ENCODE data around the gene IFNAR1.
"Not testable (repeated sequence)": the region's sequence is repeated elsewhere in the genome, so short reads cannot be mapped to it uniquely, and the experiment has no call there.

The IFNAR1 gene

GRCh38 chr21:33308586-33309490, 15.9 kb upstream of the IFNAR1 start:
- DNase-seq, result peak; percentile 80

- DNase-seq, result no peak
Measured at GRCh38 chr21:33309778-33310177, 15.0 kb upstream of the IFNAR1 start.

- no peak for DNase-seq
Measured at GRCh38 chr21:33312121-33312520, 12.6 kb upstream of the IFNAR1 start.

GRCh38 chr21:33313183-33313582, 11.6 kb upstream of the IFNAR1 start:
- DNase-seq, result no peak

- no peak for DNase-seq
Measured at GRCh38 chr21:33313611-33314010, 11.2 kb upstream of the IFNAR1 start.

- no peak for DNase-seq
Measured at GRCh38 chr21:33314111-33314510, 10.7 kb upstream of the IFNAR1 start.

- no peak for DNase-seq
Measured at GRCh38 chr21:33315946-33316710, 8.6 kb upstream of the IFNAR1 start.

GRCh38 chr21:33317145-33317544, 7.6 kb upstream of the IFNAR1 start:
- no peak for DNase-seq

GRCh38 chr21:33317786-33318486, 6.8 kb upstream of the IFNAR1 start:
- no peak for DNase-seq

- not testable (repeated sequence) for DNase-seq
Measured at GRCh38 chr21:33321005-33321404, 3.8 kb upstream of the IFNAR1 start.

GRCh38 chr21:33323610-33324009, 1.2 kb upstream of the IFNAR1 start:
- DNase-seq, result not testable (repeated sequence)

GRCh38 chr21:33325222-33326067, 675 bp downstream of the IFNAR1 start:
- peak; percentile 90 for DNase-seq

- DNase-seq, result no peak
Measured at GRCh38 chr21:33327326-33327725, 2.6 kb downstream of the IFNAR1 start.

- DNase-seq, result no peak
Measured at GRCh38 chr21:33327792-33328433, 3.1 kb downstream of the IFNAR1 start.

- no peak for DNase-seq
Measured at GRCh38 chr21:33330726-33331125, 6.0 kb downstream of the IFNAR1 start.

GRCh38 chr21:33332143-33332542, 7.4 kb downstream of the IFNAR1 start:
- DNase-seq, result no peak

GRCh38 chr21:33334191-33334590, 9.4 kb downstream of the IFNAR1 start:
- no peak for DNase-seq

- no peak for DNase-seq
Measured at GRCh38 chr21:33334824-33335223, 10.1 kb downstream of the IFNAR1 start.

GRCh38 chr21:33339135-33339534, 14.4 kb downstream of the IFNAR1 start:
- DNase-seq, result no peak

- DNase-seq, result no peak
Measured at GRCh38 chr21:33339918-33340317, 15.1 kb downstream of the IFNAR1 start.

- no peak for DNase-seq
Measured at GRCh38 chr21:33345751-33346238, 21.0 kb downstream of the IFNAR1 start.

- no peak for DNase-seq
Measured at GRCh38 chr21:33348706-33349105, 23.9 kb downstream of the IFNAR1 start.
